WTC11 (cell line): ENCODE results near the gene PREB. TPM values are rescaled to one million over a fixed set of nuclear protein-coding genes. Genes with fewer than 3 reads are reported as not detected.

ENCODE experiments used
- ATAC-seq: fragments of 200-7000 bp; cut with Tn5 transposase; 2 replicates; pipeline ENCODE4 v1.10.0; 2021; ENCODE audit warnings: mild to moderate bottlenecking, moderate library complexity
- CTCF ChIA-PET: fragments of 300-600 bp; sonication (Branson Sonifier 250); formaldehyde crosslinking; loops from one replicate; lab custom pipeline; 2021; ENCODE audit warnings: antibody characterized with exemption; lab: Charles Lee
- POLR2A ChIA-PET: fragments of 350-600 bp; sonication (Branson Sonifier 250); formaldehyde crosslinking; loops from one replicate; lab custom pipeline; 2021; ENCODE audit warnings: antibody characterized with exemption; lab: Charles Lee
- DNase-seq: peaks from one replicate; pipeline ENCODE4 v3.0.0; 2021; ENCODE audit warnings: low spot score
- H3K27ac Mint-ChIP-seq: 2 replicates; pipeline ENCODE4 v1.8.0; 2021; ENCODE audit warnings: mixed read lengths
- H3K27me3 Mint-ChIP-seq: 2 replicates; pipeline ENCODE4 v1.8.0; 2021; ENCODE audit warnings: low read depth, mild to moderate bottlenecking, moderate library complexity, mixed read lengths
- H3K36me3 Mint-ChIP-seq: 2 replicates; pipeline ENCODE4 v1.8.0; 2021; ENCODE audit warnings: mixed read lengths
- H3K4me1 Mint-ChIP-seq: 2 replicates; pipeline ENCODE4 v1.8.0; 2022; ENCODE audit warnings: mixed read lengths
- H3K4me3 Mint-ChIP-seq: 2 replicates; pipeline ENCODE4 v1.8.0; 2021; ENCODE audit warnings: mild to moderate bottlenecking, moderate library complexity, mixed read lengths
- H3K9me3 Mint-ChIP-seq: 2 replicates; pipeline ENCODE4 v1.8.0; 2021; ENCODE audit warnings: mixed read lengths
- CREB1 ChIP-seq: sonication (generic); formaldehyde crosslinking; IDR thresholded peaks from 2 replicates; pipeline ENCODE4 v1.8.0; 2023; ENCODE audit warnings: mild to moderate bottlenecking, missing genetic modification reagents
- ESRRA ChIP-seq: sonication (generic); formaldehyde crosslinking; IDR thresholded peaks from 2 replicates; pipeline ENCODE4 v1.8.1; 2022; ENCODE audit warnings: mild to moderate bottlenecking, missing genetic modification reagents, borderline replicate concordance
- ETV6 ChIP-seq: sonication (generic); formaldehyde crosslinking; IDR thresholded peaks from 2 replicates; pipeline ENCODE4 v1.8.1; 2022; ENCODE audit warnings: mild to moderate bottlenecking, missing genetic modification reagents
- FOXP1 ChIP-seq: sonication (generic); formaldehyde crosslinking; IDR thresholded peaks from 2 replicates; pipeline ENCODE4 v1.8.0; 2022; ENCODE audit warnings: missing genetic modification reagents, mild to moderate bottlenecking, moderate library complexity, borderline replicate concordance
- FOXP4 ChIP-seq: sonication (generic); formaldehyde crosslinking; IDR thresholded peaks from 2 replicates; pipeline ENCODE4 v1.8.0; 2022; ENCODE audit warnings: mild to moderate bottlenecking, missing genetic modification reagents
- GABPB1 ChIP-seq: sonication (generic); formaldehyde crosslinking; IDR thresholded peaks from 2 replicates; pipeline ENCODE4 v1.8.1; 2023; ENCODE audit warnings: mild to moderate bottlenecking, missing genetic modification reagents
- IRF2 ChIP-seq: sonication (generic); formaldehyde crosslinking; IDR thresholded peaks from 2 replicates; pipeline ENCODE4 v1.8.0; 2022; ENCODE audit warnings: low read depth, missing genetic modification reagents, borderline replicate concordance
- NFATC4 ChIP-seq: fragments of 250-450 bp; sonication (Bioruptor Pico); IDR thresholded peaks from 2 replicates; pipeline ENCODE4 v1.9.0; 2021; ENCODE audit warnings: mild to moderate bottlenecking
- OVOL2 ChIP-seq: fragments of 250-450 bp; sonication (Bioruptor Pico); IDR thresholded peaks from 2 replicates; pipeline ENCODE4 v1.9.0; 2021; ENCODE audit warnings: mild to moderate bottlenecking, borderline replicate concordance
- SP1 ChIP-seq: sonication (generic); formaldehyde crosslinking; conservative IDR thresholded peaks from 2 replicates; pipeline ENCODE4 v1.8.1; 2022; ENCODE audit warnings: missing genetic modification reagents
- STAT6 ChIP-seq: sonication (generic); formaldehyde crosslinking; conservative IDR thresholded peaks from 2 replicates; pipeline ENCODE4 v1.8.1; 2023; ENCODE audit warnings: mild to moderate bottlenecking, low read depth, missing genetic modification reagents, moderate library complexity
- TCF7 ChIP-seq: sonication (generic); formaldehyde crosslinking; IDR thresholded peaks from 2 replicates; pipeline ENCODE4 v1.8.0; 2022; ENCODE audit warnings: mild to moderate bottlenecking, low read depth, missing genetic modification reagents, moderate library complexity
- TP53 ChIP-seq: sonication (generic); formaldehyde crosslinking; IDR thresholded peaks from 2 replicates; pipeline ENCODE4 v1.8.1; 2023; ENCODE audit warnings: mild to moderate bottlenecking, missing genetic modification reagents
- ZNF121 ChIP-seq: sonication (generic); formaldehyde crosslinking; IDR thresholded peaks from 2 replicates; pipeline ENCODE4 v1.8.0; 2023; ENCODE audit warnings: missing genetic modification reagents
- ZNF281 ChIP-seq: sonication (generic); formaldehyde crosslinking; IDR thresholded peaks from 2 replicates; pipeline ENCODE4 v1.8.0; 2023; ENCODE audit warnings: mild to moderate bottlenecking, missing genetic modification reagents
- ZNF532 ChIP-seq: fragments of 250-450 bp; sonication (Bioruptor Pico); IDR thresholded peaks from 2 replicates; pipeline ENCODE4 v1.9.0; 2021; ENCODE audit warnings: mild to moderate bottlenecking, borderline replicate concordance
- total RNA-seq: library from RNA; stranded (reverse); gene quantifications from 3 replicates; pipeline ENCODE4 v1.2.3, GENCODE V29; 2021
- TF ChIP-seq, protein P1 (sequence below): sonication (generic); formaldehyde crosslinking; IDR thresholded peaks from 2 replicates; pipeline ENCODE4 v1.8.1; 2023; ENCODE audit warnings: mild to moderate bottlenecking, missing genetic modification reagents, moderate library complexity

PREB gene
- total RNA-seq, 1 experiment from 2014 or later, result 69.2 TPM

DNA sequence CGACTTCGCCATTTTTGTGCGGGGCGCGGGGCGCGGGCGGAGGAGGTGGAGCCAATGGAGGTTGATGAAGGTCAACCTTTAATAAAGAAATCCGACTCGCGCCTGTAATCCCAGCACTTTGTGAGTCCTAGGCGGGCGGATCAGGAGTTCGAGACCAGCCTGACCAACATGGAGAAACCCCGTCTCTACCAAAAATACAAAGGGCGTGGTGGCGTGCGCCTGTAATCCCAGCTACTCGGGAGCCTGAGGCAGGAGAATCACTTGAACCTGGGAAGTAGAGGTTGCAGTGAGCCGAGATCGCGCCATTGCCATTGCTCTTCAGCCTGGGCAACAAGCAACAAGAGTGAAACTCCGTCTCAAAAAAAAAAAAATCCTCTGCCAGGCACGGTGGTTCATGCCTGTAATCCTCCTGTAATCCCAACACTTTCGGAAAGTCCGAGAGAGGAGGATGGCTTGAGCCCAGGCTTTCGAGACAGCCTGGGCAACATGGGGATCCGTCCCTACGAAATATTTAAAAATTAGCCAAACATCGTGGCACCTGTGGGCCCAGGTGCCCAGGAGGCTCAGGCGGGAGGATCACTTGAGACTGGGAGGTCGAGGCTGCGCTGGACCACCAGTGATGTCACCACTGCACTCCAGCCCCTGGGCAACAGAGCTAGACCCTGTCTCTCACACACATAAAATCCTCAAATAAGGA lies 493 bp upstream of the PREB start (continued):
- TF ChIP-seq ZNF281 (CRISPR knock-in tag) (no peak), ZNF532 (CRISPR knock-in tag) (no peak), OVOL2 (CRISPR knock-in tag) (no peak), ESRRA (CRISPR knock-in tag) (0 out of 2 replicates have a peak, but pooled peaks have one; percentile 51), ZNF121 (CRISPR knock-in tag) (0 out of 2 replicates have a peak, but pooled peaks have one; percentile 54), FOXP1 (no peak)
- TF ChIP-seq, protein P1, sequence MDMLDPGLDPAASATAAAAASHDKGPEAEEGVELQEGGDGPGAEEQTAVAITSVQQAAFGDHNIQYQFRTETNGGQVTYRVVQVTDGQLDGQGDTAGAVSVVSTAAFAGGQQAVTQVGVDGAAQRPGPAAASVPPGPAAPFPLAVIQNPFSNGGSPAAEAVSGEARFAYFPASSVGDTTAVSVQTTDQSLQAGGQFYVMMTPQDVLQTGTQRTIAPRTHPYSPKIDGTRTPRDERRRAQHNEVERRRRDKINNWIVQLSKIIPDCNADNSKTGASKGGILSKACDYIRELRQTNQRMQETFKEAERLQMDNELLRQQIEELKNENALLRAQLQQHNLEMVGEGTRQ (CRISPR knock-in tag), result no peak
- TF ChIP-seq, all 79 proteins: peak for 4

- no peak for DNase-seq
- ChIA-PET CTCF (interaction anchor here (0.7 to 3.3 kb wide), 39 partner anchors 10 to 172 kb away, joined by 3 to 50 read pairs (median 5); partner anchors contain the start of genes ABHD1, ATRAID, CAD and CGREF1), POLR2A (interaction anchor here (0.6 to 1.7 kb wide), 12 partner anchors 9 to 362 kb away, joined by 3 to 9 read pairs (median 4); partner anchors contain the start of genes ABHD1, ATRAID, CAD and CGREF1)
- H3K27me3 Mint-ChIP-seq, result peaks cover 4% of the 10 kb centered on the region
- peak overlapping the region; percentile 41; the same call in 1 of the 2 replicates for H3K27ac Mint-ChIP-seq
- ATAC-seq, result no peak
- TF ChIP-seq FOXP4 (no peak), SP1 (CRISPR knock-in tag) (no peak), TP53 (no peak), STAT6 (CRISPR knock-in tag) (no peak), ETV6 (no peak), IRF2 (CRISPR knock-in tag) (no peak), NFATC4 (CRISPR knock-in tag) (no peak), CREB1 (CRISPR knock-in tag) (no peak), GABPB1 (CRISPR knock-in tag) (no peak), TCF7 (no peak)
- peak overlapping the region; percentile 90 for H3K4me3 Mint-ChIP-seq
- no peaks in the 10 kb centered on the region for H3K9me3 Mint-ChIP-seq
- H3K4me1 Mint-ChIP-seq, result peaks cover 14% of the 10 kb centered on the region
- peaks cover 21% of the 10 kb centered on the region for H3K36me3 Mint-ChIP-seq
Measured at GRCh38 chr2:27133195-27133875, 1.1 kb downstream of the PREB start.
